OCI-LY7 (cell line): ENCODE measurements around the gene DNER.

Experiments used
- CTCF ChIP-seq: fragments of 200-600 bp; sonication (generic); conservative IDR thresholded peaks from 2 replicates; pipeline ENCODE4 v1.5.1; 2014; ENCODE audit warnings: mild to moderate bottlenecking, antibody characterized with exemption, low read length, moderate library complexity, mixed read lengths
- EZH2phosphoT487 ChIP-seq: fragments of 200-600 bp; sonication (generic); IDR thresholded peaks from 2 replicates; pipeline ENCODE4 v1.6.1; 2018; ENCODE audit warnings: low read depth, borderline replicate concordance, mild to moderate bottlenecking, mixed run types, antibody characterized with exemption, low read length, moderate library complexity, mixed read lengths

GRCh38 chr2:229330952-229331351, 383.4 kb downstream of the DNER start:
- TF ChIP-seq CTCF = no peak
- TF ChIP-seq EZH2phosphoT487 = no peak
